Measurements from ENCODE around the gene PLOD3.

PLOD3 gene

GRCh38 chr7:101239191-101239950, 22.0 kb upstream of the PLOD3 start:
- DNase-seq = no peak

- no peak for DNase-seq
These were observed 21.1 kb upstream of the PLOD3 start for GRCh38 chr7:101238226-101239182.

GRCh38 chr7:101237206-101238067, 20.1 kb upstream of the PLOD3 start, which contains the start of gene CLDN15:
Gene CLDN15 (minus strand): TSS chr7:101237802. CDS start chr7:101237581, 221 bp downstream.
- DNase-seq = no peak

- DNase-seq = no peak
These were observed 19.0 kb upstream of the PLOD3 start for GRCh38 chr7:101236292-101236835.

GRCh38 chr7:101235522-101235921, 18.1 kb upstream of the PLOD3 start:
- no peak for DNase-seq

GRCh38 chr7:101235050-101235449, 17.7 kb upstream of the PLOD3 start:
- DNase-seq = no peak

GRCh38 chr7:101234636-101235035, 17.3 kb upstream of the PLOD3 start:
- DNase-seq = no peak

- no peak for DNase-seq
These were observed 16.6 kb upstream of the PLOD3 start for GRCh38 chr7:101233907-101234547.

GRCh38 chr7:101232141-101232850, 14.9 kb upstream of the PLOD3 start:
- no peak for DNase-seq

GRCh38 chr7:101231644-101232043, 14.3 kb upstream of the PLOD3 start:
- DNase-seq = no peak

GRCh38 chr7:101226721-101227120, 9.3 kb upstream of the PLOD3 start:
- no peak for DNase-seq

- DNase-seq = no peak
These were observed 8.3 kb upstream of the PLOD3 start for GRCh38 chr7:101225650-101226049.

GRCh38 chr7:101223528-101223927, 6.1 kb upstream of the PLOD3 start:
- DNase-seq = no peak

GRCh38 chr7:101222275-101222830, 5.0 kb upstream of the PLOD3 start:
- DNase-seq = no peak

- no peak for DNase-seq
These were observed 2.9 kb upstream of the PLOD3 start for GRCh38 chr7:101220295-101220694.

- DNase-seq = no peak
These were observed 1.1 kb upstream of the PLOD3 start for GRCh38 chr7:101218236-101219125.

GRCh38 chr7:101216860-101217387, 457 bp downstream of the PLOD3 start:
- DNase-seq = no peak

- DNase-seq = peak; percentile 49
These were observed 1.2 kb downstream of the PLOD3 start for GRCh38 chr7:101216001-101216859.

- no peak for DNase-seq
These were observed 5.4 kb downstream of the PLOD3 start for GRCh38 chr7:101212014-101212413.

Measured in inflammatory macrophage treated with lipopolysaccharide for 4 hours (primary cell).